A549 (cell line): ENCODE results near the gene SDHAF2. TPM values are rescaled to one million over a fixed set of nuclear protein-coding genes. Genes with fewer than 3 reads are reported as not detected.
"Not testable (repeated sequence)": the region's sequence is repeated elsewhere in the genome, so short reads cannot be mapped to it uniquely, and the experiment has no call there.

Experiments used
- ATAC-seq, 2 experiments: fragments of 200-7000 bp in 1 of 2; fragments of >200 bp in 1 of 2; cut with Nextera tagmentation in 1 of 2; cut with Tn5 transposase in 1 of 2; 3 replicates each; pipeline versions ENCODE4 v1.8.0 to v1.9.1; 2018 to 2020; ENCODE audit warnings: mild to moderate bottlenecking in 1 of 2, moderate library complexity in 1 of 2
- CTCF ChIA-PET: fragments of 300-600 bp; sonication (Branson Sonifier 250); formaldehyde crosslinking; extraction: SDS; loops from one replicate; lab custom pipeline; 2021; ENCODE audit warnings: antibody characterized with exemption, inconsistent platforms; lab: Yijun Ruan, JAX
- POLR2A ChIA-PET: fragments of 350-600 bp; formaldehyde crosslinking; extraction: SDS; loops from one replicate; lab custom pipeline; 2021; ENCODE audit warnings: antibody characterized with exemption, inconsistent platforms; lab: Yijun Ruan, JAX
- DNase-seq, 2 experiments: peaks; one replicate each; pipeline versions ENCODE4 v3.0.0 to v3.0.0-alpha.2; 2011 to 2016; ENCODE audit warnings: low read depth in 1 of 2, low spot score in 1 of 2
- FAIRE-seq: peaks from 2 replicates; lab custom pipeline; 2011; peaks lifted over from hg19 to GRCh38; lab: Jason Lieb, UNC
- H3K27ac ChIP-seq, 2 experiments: fragments of >200 bp; sonication (Bioruptor Twin); formaldehyde crosslinking; 3 replicates each; pipeline ENCODE4 v1.5.1; 2016 to 2017
- H3K4me1 ChIP-seq: fragments of >200 bp; sonication (Bioruptor Twin); formaldehyde crosslinking; 3 replicates; pipeline ENCODE4 v1.6.1; 2016
- H3K4me2 ChIP-seq: fragments of >200 bp; sonication (Bioruptor Twin); formaldehyde crosslinking; 3 replicates; pipeline ENCODE4 v1.6.1; 2016
- H3K4me3 ChIP-seq: fragments of >200 bp; sonication (Bioruptor Twin); formaldehyde crosslinking; 3 replicates; pipeline ENCODE4 v1.5.1; 2016
- H3K9me3 ChIP-seq: fragments of >200 bp; sonication (Bioruptor Twin); formaldehyde crosslinking; 3 replicates; pipeline ENCODE4 v1.6.1; 2016
- CEBPB ChIP-seq, 2 experiments: fragments of >200 bp in 1 of 2; sonication (Bioruptor Twin) in 1 of 2; formaldehyde crosslinking in 1 of 2; IDR thresholded peaks; 2 replicates each; pipeline ENCODE4 v1.6.1; 2012 to 2016
- CHD4 ChIP-seq: fragments of 200-600 bp; sonication (generic); IDR thresholded peaks from 2 replicates; pipeline ENCODE4 v1.6.1; 2016; ENCODE audit warnings: antibody characterized with exemption, mild to moderate bottlenecking, borderline replicate concordance
- FOSB ChIP-seq: fragments of 250-450 bp; sonication (Bioruptor Pico); IDR thresholded peaks from 2 replicates; pipeline ENCODE4 v1.5.0; 2020; ENCODE audit warnings: mild to moderate bottlenecking, moderate library complexity
- FOSL2 ChIP-seq, 2 experiments: fragments of 450-650 bp in 1 of 2; fragments of >200 bp in 1 of 2; sonication (Bioruptor Twin) in 1 of 2; formaldehyde crosslinking; IDR thresholded peaks; 2 replicates each; pipeline versions ENCODE4 v1.5.0 to v1.6.1; 2016 to 2020; ENCODE audit warnings: mild to moderate bottlenecking in 1 of 2, moderate library complexity in 1 of 2
- HDAC2 ChIP-seq: fragments of 200-600 bp; sonication (generic); IDR thresholded peaks from 2 replicates; pipeline ENCODE4 v1.6.1; 2016
- HOXA7 ChIP-seq: fragments of 250-450 bp; sonication (Bioruptor Pico); IDR thresholded peaks from 2 replicates; pipeline ENCODE4 v1.5.0; 2020; ENCODE audit warnings: mild to moderate bottlenecking, moderate library complexity
- MAZ ChIP-seq: fragments of 150-350 bp; IDR thresholded peaks from 2 replicates; pipeline ENCODE4 v1.6.1; 2014; ENCODE audit warnings: antibody characterized with exemption, low read depth, low read length, borderline replicate concordance
- PHF8 ChIP-seq: fragments of 200-600 bp; sonication (generic); IDR thresholded peaks from 2 replicates; pipeline ENCODE4 v1.6.1; 2016; ENCODE audit warnings: low read depth, mild to moderate bottlenecking, antibody characterized with exemption, moderate library complexity, borderline replicate concordance
- POLR2A ChIP-seq: IDR thresholded peaks from 2 replicates; pipeline ENCODE4 v1.6.1; 2012; ENCODE audit warnings: mild to moderate bottlenecking, low read length
- RARB ChIP-seq: fragments of 250-450 bp; sonication (Bioruptor Pico); IDR thresholded peaks from 2 replicates; pipeline ENCODE4 v1.8.0; 2021; ENCODE audit warnings: mild to moderate bottlenecking, moderate library complexity
- RFX5 ChIP-seq: fragments of 450-650 bp; IDR thresholded peaks from 2 replicates; pipeline ENCODE4 v1.7.1; 2014; ENCODE audit warnings: antibody characterized with exemption, mild to moderate bottlenecking, moderate library complexity
- SREBF2 ChIP-seq: fragments of 450-650 bp; IDR thresholded peaks from 2 replicates; pipeline ENCODE4 v1.6.1; 2014; ENCODE audit warnings: mild to moderate bottlenecking, moderate library complexity
- TFCP2L1 ChIP-seq: fragments of 250-450 bp; sonication (Bioruptor Pico); IDR thresholded peaks from 2 replicates; pipeline ENCODE4 v1.5.0; 2021; ENCODE audit warnings: mild to moderate bottlenecking
- ZSCAN20 ChIP-seq: fragments of 250-450 bp; sonication (Bioruptor Pico); IDR thresholded peaks from 2 replicates; pipeline ENCODE4 v1.8.0; 2022; ENCODE audit warnings: mild to moderate bottlenecking, moderate library complexity
- WGBS: methylation state at CpG from one replicate; pipeline ENCODE4 v1.1.6; 2017; ENCODE audit errors: missing lambda C conversion rate; 5-methylcytosine and 5-hydroxymethylcytosine counted together
- polyA plus RNA-seq, 4 experiments: library from polyadenylated mRNA; depleted of rRNA in 3 of 4; stranded (reverse); fragments of >200 nt; fragmentation: RNase III in 1 of 4; extraction: RNeasy Plus Mini Kit Qiagen cat#74134 plus additional on column Dnase treatment in 1 of 4; gene quantifications; 2 replicates in 3 of 4; 3 replicates in 1 of 4; pipeline ENCODE4 v1.2.3, GENCODE V29; 2011 to 2017
- TF ChIP-seq, protein P1 (sequence below): fragments of 450-650 bp; IDR thresholded peaks from 2 replicates; pipeline ENCODE4 v1.6.1; 2014; ENCODE audit warnings: antibody characterized with exemption
- TF ChIP-seq, protein P2 (sequence below): fragments of 250-450 bp; sonication (Bioruptor Pico); IDR thresholded peaks from 2 replicates; pipeline ENCODE4 v1.5.0; 2021; ENCODE audit warnings: mild to moderate bottlenecking, moderate library complexity, borderline replicate concordance
- TF ChIP-seq, protein P3 (sequence below): IDR thresholded peaks from 2 replicates; pipeline ENCODE4 v1.6.1; 2012
- TF ChIP-seq, protein P4 (sequence below): IDR thresholded peaks from 2 replicates; pipeline ENCODE4 v1.6.1; 2012

SDHAF2 gene
- polyA plus RNA-seq, 2 of the 4 experiments (the other 2 are of a cell fraction) = 44.4 to 76.4 TPM

DNA sequence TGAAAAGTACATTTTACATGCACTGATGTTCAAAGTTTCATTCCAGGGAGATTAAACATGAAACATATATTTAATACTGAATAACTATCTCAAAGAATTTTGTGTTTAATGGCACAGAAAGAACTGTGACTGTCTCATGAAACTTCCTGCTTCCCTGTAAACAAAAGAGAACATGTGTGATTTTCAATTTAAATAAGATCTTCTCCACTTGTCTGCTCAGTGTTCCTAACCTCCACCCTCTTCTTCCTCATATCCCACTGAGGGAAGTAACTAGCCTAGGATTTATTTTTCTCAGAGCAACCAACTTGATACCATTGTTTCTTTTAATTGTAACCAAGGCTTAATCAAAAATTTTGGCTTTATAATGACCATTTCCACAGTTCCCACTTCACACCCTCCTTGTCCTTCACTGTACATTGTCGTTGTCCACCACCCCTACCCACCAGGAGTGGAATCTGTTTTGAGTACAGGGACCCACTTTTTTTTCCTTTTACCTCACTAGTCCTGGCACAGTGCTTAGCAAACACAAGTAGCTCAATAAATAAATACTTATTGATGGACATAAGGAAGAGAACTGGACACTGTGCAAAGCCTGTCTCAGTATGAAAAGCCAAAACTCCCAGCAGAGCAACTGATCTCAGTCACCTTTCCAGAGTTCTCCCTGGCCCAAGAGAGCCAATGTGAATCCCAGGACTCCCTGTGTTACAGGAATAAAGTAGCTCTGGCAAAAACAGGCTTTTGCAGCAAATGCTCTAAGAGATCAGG lies 4.4 kb upstream of the SDHAF2 start:
- ChIA-PET CTCF (interaction anchor here (1.3 to 1.8 kb wide), 6 partner anchors 8 to 89 kb away, joined by 3 to 7 read pairs (median 5); no protein-coding TSS in a partner anchor), POLR2A (no interaction called here)
- no peak for FAIRE-seq
- no peak overlapping the region for H3K27ac ChIP-seq
- TF ChIP-seq, protein P1, sequence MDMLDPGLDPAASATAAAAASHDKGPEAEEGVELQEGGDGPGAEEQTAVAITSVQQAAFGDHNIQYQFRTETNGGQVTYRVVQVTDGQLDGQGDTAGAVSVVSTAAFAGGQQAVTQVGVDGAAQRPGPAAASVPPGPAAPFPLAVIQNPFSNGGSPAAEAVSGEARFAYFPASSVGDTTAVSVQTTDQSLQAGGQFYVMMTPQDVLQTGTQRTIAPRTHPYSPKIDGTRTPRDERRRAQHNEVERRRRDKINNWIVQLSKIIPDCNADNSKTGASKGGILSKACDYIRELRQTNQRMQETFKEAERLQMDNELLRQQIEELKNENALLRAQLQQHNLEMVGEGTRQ = no peak
- TF ChIP-seq, protein P2, sequence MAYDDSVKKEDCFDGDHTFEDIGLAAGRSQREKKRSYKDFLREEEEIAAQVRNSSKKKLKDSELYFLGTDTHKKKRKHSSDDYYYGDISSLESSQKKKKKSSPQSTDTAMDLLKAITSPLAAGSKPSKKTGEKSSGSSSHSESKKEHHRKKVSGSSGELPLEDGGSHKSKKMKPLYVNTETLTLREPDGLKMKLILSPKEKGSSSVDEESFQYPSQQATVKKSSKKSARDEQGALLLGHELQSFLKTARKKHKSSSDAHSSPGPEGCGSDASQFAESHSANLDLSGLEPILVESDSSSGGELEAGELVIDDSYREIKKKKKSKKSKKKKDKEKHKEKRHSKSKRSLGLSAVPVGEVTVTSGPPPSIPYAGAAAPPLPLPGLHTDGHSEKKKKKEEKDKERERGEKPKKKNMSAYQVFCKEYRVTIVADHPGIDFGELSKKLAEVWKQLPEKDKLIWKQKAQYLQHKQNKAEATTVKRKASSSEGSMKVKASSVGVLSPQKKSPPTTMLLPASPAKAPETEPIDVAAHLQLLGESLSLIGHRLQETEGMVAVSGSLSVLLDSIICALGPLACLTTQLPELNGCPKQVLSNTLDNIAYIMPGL (CRISPR knock-in tag) = no peak
- TF ChIP-seq ZSCAN20 (CRISPR knock-in tag) = no peak
- ATAC-seq = no peak
- peaks cover 12% of the 10 kb centered on the region for H3K4me1 ChIP-seq
- no peak overlapping the region for H3K4me2 ChIP-seq
- H3K4me3 ChIP-seq = no peak overlapping the region
- 97% methylated on average over 1 of the region's 1 CpG for WGBS
- DNase-seq = no peak
- H3K9me3 ChIP-seq = no peaks in the 10 kb centered on the region

DNA sequence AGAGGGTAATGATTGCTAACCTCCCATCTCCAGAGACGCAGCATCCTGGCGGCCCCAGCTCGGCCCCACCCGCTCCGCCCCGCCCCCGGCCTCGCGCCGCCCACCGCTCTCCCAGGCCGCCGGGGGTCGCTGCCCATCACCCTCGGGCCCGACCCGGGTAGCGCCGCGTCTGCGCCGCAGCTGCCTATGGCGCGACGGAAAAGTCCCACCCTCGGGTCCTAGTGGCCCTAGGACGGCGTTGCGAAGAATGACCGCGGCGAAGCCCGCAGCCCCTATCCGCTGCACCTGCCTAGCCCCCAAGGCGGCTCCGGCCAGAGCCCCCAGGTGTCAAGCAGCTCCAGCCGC lies 606 bp upstream of the SDHAF2 start:
- CTCF ChIA-PET = interaction anchor here (1.1 to 13.3 kb wide), 5 partner anchors 11 to 67 kb away, joined by 3 to 164 read pairs (median 3); partner anchors contain the start of genes CYB561A3 and TMEM138
- H3K9me3 ChIP-seq = no peaks in the 10 kb centered on the region

DNA sequence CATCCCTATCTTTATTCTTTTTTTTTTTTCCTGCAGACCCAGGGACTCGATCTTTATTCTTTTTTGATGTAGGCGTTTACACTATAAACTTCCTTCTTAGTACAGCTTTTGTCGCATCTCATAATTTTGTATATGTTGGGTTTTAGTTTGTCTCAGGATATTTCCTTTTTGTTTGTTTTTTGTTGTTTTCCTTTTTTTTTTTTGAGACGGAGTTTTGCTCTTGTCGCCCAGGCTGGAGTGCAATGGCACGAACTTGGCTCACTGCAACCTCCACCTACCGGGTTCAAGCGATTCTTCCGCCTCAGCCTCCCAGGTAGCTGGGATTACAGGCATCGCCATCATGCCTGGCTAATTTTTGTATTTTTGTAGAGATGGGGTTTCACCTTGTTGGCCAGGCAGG lies 915 bp downstream of the SDHAF2 start:
- H3K9me3 ChIP-seq, ATAC-seq, FAIRE-seq, DNase-seq: not testable (repeated sequence)
- H3K4me2 ChIP-seq = peak overlapping the region; percentile 84
- H3K27ac ChIP-seq = peak overlapping the region; percentile 91 to 98; a peak in 4 of 6 replicates
- WGBS = 68% methylated on average over 10 of the region's 10 CpGs
- ChIA-PET POLR2A (interaction anchor here (1.7 kb wide), 1 partner anchor 10 kb away, joined by 7 read pairs; no protein-coding TSS in a partner anchor), CTCF (interaction anchor here (0.7 to 13.3 kb wide), 4 partner anchors 8 to 311 kb away, joined by 3 to 164 read pairs (median 4); no protein-coding TSS in a partner anchor)
- H3K4me1 ChIP-seq = peaks cover 27% of the 10 kb centered on the region
- H3K4me3 ChIP-seq = peak overlapping the region; percentile 82

More for the DNA sequence above, 606 bp upstream of the SDHAF2 start:
- TF ChIP-seq, protein P3, sequence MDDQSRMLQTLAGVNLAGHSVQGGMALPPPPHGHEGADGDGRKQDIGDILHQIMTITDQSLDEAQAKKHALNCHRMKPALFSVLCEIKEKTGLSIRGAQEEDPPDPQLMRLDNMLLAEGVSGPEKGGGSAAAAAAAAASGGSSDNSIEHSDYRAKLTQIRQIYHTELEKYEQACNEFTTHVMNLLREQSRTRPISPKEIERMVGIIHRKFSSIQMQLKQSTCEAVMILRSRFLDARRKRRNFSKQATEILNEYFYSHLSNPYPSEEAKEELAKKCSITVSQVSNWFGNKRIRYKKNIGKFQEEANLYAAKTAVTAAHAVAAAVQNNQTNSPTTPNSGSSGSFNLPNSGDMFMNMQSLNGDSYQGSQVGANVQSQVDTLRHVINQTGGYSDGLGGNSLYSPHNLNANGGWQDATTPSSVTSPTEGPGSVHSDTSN = 0 out of 2 replicates have a peak, but pooled peaks have one; percentile 18
- 0 out of 2 replicates have a peak, but pooled peaks have one; percentile 59 for TF ChIP-seq HOXA7 (CRISPR knock-in tag)
- TF ChIP-seq MAZ = peak; percentile 67; the same call in 1 of the 2 replicates
- peak; percentile 73; the same call in 1 of the 2 replicates for TF ChIP-seq RARB (CRISPR knock-in tag)
- peak; percentile 96 for TF ChIP-seq TFCP2L1 (CRISPR knock-in tag)
- no peak for TF ChIP-seq HDAC2
- no peak for TF ChIP-seq ZSCAN20 (CRISPR knock-in tag)
- TF ChIP-seq POLR2A = peak; percentile 20; the same call in 1 of the 2 replicates
- no peak for TF ChIP-seq FOSB
- TF ChIP-seq CEBPB (IDR thresholded peaks at IDR 0.05) = no peak
- peak overlapping the region; percentile 82 for H3K4me3 ChIP-seq
- ATAC-seq (peak; percentile 80 to 89), DNase-seq (peak; percentile 58 to 76), FAIRE-seq (no peak)
- peak overlapping the region; percentile 91 to 98 for H3K27ac ChIP-seq
- POLR2A ChIA-PET = interaction anchor here (0.7 to 2.3 kb wide), 13 partner anchors 9 to 679 kb away, joined by 3 to 21 read pairs (median 7); partner anchors contain the start of genes CYB561A3, SYT7, TMEM138 and TMEM216
- H3K4me2 ChIP-seq = peak overlapping the region; percentile 91
- WGBS = 0% methylated on average over 8 of the region's 37 CpGs
- peaks cover 27% of the 10 kb centered on the region for H3K4me1 ChIP-seq

DNA sequence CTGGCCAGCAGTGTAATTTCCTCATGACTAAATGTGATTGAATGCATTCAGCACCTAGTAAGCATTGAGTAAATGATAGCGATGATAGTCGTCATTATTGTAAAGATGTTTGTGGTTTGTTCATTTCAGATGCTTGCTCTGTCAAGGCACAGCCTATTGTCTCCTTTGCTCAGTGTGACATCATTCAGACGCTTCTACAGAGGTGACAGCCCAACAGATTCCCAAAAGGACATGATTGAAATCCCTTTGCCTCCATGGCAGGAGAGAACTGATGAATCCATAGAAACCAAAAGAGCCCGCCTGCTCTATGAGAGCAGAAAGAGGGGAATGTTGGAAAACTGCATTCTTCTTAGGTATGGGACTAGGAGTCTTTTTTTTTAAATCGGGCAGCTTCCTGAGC lies 7.6 kb downstream of the SDHAF2 start:
- no peak for ATAC-seq
- no peaks in the 10 kb centered on the region for H3K9me3 ChIP-seq
- TF ChIP-seq PHF8 = no peak
- TF ChIP-seq CHD4 = no peak
- no peak for TF ChIP-seq FOSL2 (IDR thresholded peaks at IDR 0.05)
- no peak for TF ChIP-seq FOSL2 (CRISPR knock-in tag; IDR thresholded peaks at IDR 0.05)
- TF ChIP-seq SREBF2 = no peak
- TF ChIP-seq, protein P4, sequence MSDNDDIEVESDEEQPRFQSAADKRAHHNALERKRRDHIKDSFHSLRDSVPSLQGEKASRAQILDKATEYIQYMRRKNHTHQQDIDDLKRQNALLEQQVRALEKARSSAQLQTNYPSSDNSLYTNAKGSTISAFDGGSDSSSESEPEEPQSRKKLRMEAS = no peak
- TF ChIP-seq RFX5 = no peak
- TF ChIP-seq, all 56 proteins: peak for 0
- 97% methylated on average over 5 of the region's 5 CpGs for WGBS
- no peak for FAIRE-seq
- ChIA-PET POLR2A (interaction anchor here (1.9 kb wide), 1 partner anchor 8 kb away, joined by 8 read pairs; the partner anchor contains the start of genes CPSF7 and SDHAF2), CTCF (interaction anchor here (13.3 kb wide), 1 partner anchor 9 kb away, joined by 164 read pairs; no protein-coding TSS in a partner anchor)
- no peak overlapping the region for H3K27ac ChIP-seq
- no peak for DNase-seq
- no peak overlapping the region for H3K4me3 ChIP-seq
- H3K4me2 ChIP-seq = no peak overlapping the region
- H3K4me1 ChIP-seq = no peaks in the 10 kb centered on the region
